Measurements from ENCODE around the gene HAX1. TPM values are rescaled to one million over a fixed set of nuclear protein-coding genes. Genes with fewer than 3 reads are reported as not detected.

Gene HAX1
- total RNA-seq, 4 donors from 2014 or later: 71.8 to 125 (median 75.6) TPM

DNA sequence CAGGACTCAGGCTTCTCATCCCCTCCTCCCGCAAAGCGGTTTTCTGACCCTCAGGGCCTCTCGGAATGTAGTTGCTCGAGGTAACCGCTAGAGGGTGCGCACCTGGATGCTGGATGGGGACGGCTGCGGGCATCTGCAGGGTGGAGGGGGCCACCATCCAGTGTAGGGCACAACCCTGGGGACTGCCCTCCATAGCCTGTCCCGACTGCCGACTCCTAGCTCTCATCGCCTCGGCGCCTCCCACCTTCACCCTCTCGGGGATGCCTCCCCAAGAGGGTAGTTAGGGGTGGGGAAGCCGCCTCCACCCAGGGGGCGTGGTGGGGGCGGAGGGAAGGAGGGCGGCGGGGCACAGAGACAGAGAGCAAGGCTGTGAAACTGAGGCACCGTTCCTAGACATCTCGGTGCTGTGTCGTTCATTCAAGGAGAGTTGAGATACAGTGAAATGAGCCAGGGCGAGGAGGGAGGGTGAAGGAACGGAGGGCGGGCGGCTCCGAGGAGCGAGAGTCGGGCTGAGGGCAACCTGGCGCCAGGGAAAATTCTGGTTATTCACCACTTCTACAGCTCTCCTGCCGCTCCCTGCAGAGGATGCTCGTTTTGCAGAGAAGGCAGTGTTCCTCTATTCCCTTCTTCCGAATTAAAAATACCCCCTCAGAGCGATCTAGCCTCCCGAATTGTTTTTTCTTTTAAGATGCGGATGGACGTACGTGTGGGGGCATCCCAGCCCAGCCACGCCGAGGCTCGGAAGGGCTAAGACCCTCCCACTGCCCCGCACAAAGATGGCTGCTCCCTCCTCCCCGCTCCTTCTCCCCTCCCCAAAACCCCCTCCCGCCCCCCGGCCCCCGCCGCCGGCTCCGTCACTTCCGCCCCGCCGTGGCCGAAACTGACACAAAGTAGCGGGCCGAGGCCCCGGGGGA, 52.5 kb downstream of the HAX1 start, which contains the start of gene ATP8B2:
Gene ATP8B2, plus strand, starts transcription at position 857 of the 914 bp plus-strand sequence. CDS start 2,617 bp downstream, outside the sequence.
- peak within 1 kb of the TSS; percentile 54 to 91 (median 67) for H3K4me3 ChIP-seq
- H3K36me3 ChIP-seq: no peaks in the 10 kb centered on the region
- peak within 1 kb of the TSS; percentile 83 to 92 (median 88) for H3K27ac ChIP-seq
- peak; percentile 73 to 91 (median 82) for DNase-seq
- no peaks in the 10 kb centered on the region for H3K9me3 ChIP-seq
- no peaks in the 10 kb centered on the region for H3K27me3 ChIP-seq
- H3K4me1 ChIP-seq: peaks cover 6 to 29% (median 22%) of the 10 kb centered on the region in 4 donors
- TF ChIP-seq, protein P1, sequence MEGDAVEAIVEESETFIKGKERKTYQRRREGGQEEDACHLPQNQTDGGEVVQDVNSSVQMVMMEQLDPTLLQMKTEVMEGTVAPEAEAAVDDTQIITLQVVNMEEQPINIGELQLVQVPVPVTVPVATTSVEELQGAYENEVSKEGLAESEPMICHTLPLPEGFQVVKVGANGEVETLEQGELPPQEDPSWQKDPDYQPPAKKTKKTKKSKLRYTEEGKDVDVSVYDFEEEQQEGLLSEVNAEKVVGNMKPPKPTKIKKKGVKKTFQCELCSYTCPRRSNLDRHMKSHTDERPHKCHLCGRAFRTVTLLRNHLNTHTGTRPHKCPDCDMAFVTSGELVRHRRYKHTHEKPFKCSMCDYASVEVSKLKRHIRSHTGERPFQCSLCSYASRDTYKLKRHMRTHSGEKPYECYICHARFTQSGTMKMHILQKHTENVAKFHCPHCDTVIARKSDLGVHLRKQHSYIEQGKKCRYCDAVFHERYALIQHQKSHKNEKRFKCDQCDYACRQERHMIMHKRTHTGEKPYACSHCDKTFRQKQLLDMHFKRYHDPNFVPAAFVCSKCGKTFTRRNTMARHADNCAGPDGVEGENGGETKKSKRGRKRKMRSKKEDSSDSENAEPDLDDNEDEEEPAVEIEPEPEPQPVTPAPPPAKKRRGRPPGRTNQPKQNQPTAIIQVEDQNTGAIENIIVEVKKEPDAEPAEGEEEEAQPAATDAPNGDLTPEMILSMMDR (IDR thresholded peaks at IDR 0.05): peak; percentile 77 to 95 (median 88)
- peak in 1 of 2 donors; percentile 20 for TF ChIP-seq POLR2A (IDR thresholded peaks at IDR 0.05)

Small RNA genes lying within 50 kb of the gene (small RNA-seq; reads per million reads assigned to genes)
- gene RF00273 (0 reads per million in 2 donors), gene RNU6-121P (0 reads per million in 2 donors), gene RNU6-239P (0 reads per million in 2 donors), gene SNORA58B (0 reads per million in 2 donors)

Other genes starting within 250 kb of the HAX1 start
- gene NUP210L, start 117.6 kb upstream of the HAX1 start, total RNA-seq: under 1 TPM in 1 of 4 donors, not detected in 3; 0.18 TPM
- gene TPM3, start 80.5 kb upstream of the HAX1 start, total RNA-seq: 100 to 1,000 TPM; 200 to 451 (median 280) TPM
- not detected for gene CFAP141, start 66.3 kb upstream of the HAX1 start, total RNA-seq
- gene UBAP2L, start 51.7 kb upstream of the HAX1 start, total RNA-seq: 100 to 1,000 TPM in 1 of 4 donors, 10 to 100 TPM in 3; 48.9 to 169 (median 71.2) TPM
- gene AQP10, start 48.5 kb downstream of the HAX1 start, total RNA-seq: under 1 TPM in 1 of 4 donors, not detected in 3; 0.85 TPM
- gene ATP8B2, start 52.9 kb downstream of the HAX1 start, total RNA-seq: 10 to 100 TPM; 18.6 to 56.9 (median 31.8) TPM
- gene IL6R, start 132.7 kb downstream of the HAX1 start, total RNA-seq: 100 to 1,000 TPM in 2 of 4 donors, 10 to 100 TPM in 2; 56.1 to 140 (median 100) TPM
- 1 to 10 TPM in 2 of 4 donors, under 1 TPM in 1, not detected in 1; 0.53 to 3.5 (median 1.6) TPM for gene TDRD10, start 229.6 kb downstream of the HAX1 start, total RNA-seq
- 10 to 100 TPM in 1 of 4 donors, 1 to 10 TPM in 3; 1.6 to 19.8 (median 7.3) TPM for gene SHE, start 229.8 kb downstream of the HAX1 start, total RNA-seq

Measured in Peyer's patch (tissue), 4 donors.